GM19238 (cell line): ENCODE data around the gene PTPN14.

Experiments used
- DNase-seq: peaks from one replicate; pipeline ENCODE4 v3.0.0; 2011; ENCODE audit warnings: low spot score; ENCODE audit not compliant: insufficient read length

PTPN14 gene

DNA sequence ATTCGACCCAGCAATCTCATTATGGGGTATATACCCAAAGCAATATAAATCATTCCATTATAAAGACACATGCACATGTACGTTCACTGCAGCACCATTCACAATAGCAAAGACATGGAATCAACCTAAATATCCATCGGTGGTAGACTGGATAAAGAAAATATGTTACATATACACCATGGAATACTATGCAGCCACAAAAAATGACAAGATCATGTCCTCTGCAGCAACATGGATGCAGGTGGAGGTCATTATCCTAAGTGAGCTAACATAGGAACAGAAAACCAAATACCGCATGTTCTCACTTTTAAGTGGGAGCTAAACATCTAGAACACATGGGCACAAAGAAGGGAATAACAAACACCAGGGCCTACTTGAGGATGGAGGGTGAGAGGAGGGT, 115.5 kb downstream of the PTPN14 start:
- DNase-seq = no peak

DNA sequence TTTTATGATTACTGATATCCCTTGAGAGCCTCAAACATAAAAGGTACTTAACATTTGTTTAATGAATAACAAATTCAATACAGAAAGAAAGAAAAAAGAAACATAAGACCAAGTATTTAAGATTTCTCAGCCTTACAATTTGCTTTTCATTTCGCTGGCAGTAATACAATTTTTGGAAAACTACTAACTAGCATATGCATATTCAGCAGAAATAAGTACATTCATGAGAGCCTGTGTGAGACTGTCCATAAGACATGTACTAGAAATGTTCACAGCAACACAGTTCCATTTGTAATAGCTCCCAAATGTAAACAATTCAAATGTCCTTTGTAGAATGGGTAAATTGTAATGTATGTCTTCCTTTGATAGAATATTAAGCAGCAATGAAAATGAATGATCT, 119.2 kb downstream of the PTPN14 start:
- no peak for DNase-seq

DNA sequence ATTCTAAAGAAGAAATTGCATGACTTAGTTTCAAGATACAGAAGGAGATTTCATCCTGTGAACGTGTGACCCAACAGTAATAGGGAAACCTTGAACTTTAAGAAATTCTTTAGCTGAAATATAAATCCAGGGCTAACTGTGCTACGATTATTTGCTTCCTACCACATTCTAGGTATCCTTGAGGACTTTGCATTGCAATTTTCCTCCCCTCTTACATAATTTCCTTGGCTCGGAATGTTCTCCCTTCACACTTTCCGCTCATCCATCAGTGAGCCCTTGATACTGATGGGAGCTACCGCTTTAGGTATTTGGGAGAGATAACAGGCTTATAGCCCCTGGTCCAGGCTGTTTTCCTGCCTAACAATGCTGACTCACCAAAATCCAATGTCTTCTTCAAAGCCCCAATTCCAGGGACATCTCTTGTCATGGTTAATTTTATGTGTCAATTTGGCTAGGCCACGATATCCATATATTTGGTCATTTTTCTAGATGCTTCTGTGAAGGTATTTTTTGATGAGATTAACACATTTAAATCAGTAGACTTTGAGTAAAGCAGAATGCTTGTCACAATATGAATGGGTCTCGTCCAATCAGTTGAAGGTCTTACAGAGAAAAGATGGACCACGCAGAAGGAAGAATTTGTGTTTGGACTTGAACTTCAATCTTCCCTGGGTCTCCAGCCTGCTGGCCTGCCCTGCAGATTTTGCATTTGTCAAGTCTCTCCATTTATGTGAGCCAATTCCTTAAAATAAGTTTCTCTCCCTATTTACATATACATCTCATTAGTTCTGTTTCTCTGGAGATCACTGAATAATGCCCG, 121.2 kb downstream of the PTPN14 start:
- DNase-seq = no peak

DNA sequence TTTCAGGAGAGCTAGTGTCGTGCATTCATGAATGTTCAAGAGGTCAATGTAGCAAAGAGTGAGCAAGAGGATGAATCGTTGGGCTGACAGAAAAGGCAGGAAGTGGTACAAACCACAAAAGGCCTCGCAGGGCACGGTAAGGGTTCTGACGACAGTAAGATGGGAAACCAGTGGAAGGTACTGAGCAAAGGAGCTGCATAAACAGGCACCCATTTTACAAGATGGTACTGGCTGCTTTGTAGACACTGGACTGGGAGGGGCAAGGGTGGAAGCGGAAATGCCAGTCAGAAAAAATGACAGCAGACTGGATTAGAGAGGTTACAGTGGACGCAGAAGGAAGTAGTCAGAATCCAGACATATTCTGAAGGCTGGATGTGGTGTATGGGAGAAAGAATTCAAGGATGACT, 123.5 kb downstream of the PTPN14 start:
- DNase-seq = peak; percentile 28

DNA sequence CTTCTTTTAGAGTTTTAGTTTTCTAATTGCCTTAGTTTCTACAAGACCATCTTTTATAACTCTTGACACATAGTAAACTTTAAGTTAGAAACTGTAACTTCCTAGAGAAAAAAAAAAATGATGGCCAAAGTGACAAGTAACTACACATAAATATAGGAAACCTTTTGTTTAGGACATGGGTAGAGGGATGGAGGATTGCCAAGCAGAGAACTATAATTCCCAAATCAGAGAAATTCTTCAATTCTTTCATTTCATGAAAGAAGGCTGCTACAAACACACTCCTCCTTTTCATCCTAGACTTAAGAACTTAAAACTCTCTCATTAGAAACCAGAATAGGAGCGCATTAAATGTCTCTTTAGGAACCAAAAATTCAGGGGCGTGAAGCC, 125.0 kb downstream of the PTPN14 start:
- no peak for DNase-seq

DNA sequence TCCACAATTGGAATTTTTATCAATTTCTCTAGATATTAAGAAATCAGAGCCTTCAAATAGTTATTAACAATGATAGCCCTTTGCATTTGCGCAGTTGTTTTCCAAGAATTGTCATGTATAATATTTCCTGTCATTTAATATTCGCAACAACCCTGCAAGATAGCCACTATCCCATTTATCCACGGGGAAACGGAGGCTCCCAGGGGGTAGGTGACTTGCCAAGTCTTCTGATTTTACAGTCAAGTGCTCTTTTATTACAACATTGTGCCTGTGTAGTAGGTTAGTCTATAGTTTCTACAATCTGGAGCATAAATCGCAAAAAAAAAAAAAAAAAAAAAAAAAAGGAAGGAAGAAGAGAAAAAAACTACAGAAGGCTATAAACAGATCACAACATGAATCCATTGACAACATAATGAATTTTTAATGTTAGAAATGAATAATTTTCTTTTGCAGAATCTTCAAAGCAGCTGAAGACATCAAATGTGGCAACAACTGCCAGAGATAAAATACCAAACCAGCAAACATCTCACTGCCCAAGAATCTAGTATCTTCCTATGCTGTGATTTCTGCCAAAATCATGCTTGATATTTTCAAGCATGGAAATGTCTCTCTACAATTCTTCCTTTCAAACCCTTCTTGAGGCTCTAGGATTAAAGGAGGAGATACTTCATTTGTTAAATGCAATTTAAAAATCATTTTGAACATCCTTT, 125.5 kb downstream of the PTPN14 start:
- no peak for DNase-seq

DNA sequence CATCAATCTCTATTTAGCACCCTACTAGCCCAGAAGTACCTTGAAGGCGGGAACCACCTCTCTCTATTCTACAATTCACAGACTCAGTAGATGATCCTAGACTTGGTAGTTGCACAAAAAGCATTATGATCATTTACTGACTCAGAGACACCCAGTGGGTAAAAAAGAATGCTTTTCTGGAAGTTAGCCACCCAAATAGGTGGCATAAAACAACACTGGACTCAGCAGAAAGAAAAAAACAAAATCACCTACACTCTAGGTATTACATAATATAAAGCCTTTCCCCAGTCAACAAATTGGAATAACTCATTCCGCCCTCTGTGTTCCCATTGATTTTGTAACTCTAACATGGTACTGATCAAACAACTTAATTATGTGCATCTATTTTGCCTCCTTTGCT, 126.3 kb downstream of the PTPN14 start:
- no peak for DNase-seq

DNA sequence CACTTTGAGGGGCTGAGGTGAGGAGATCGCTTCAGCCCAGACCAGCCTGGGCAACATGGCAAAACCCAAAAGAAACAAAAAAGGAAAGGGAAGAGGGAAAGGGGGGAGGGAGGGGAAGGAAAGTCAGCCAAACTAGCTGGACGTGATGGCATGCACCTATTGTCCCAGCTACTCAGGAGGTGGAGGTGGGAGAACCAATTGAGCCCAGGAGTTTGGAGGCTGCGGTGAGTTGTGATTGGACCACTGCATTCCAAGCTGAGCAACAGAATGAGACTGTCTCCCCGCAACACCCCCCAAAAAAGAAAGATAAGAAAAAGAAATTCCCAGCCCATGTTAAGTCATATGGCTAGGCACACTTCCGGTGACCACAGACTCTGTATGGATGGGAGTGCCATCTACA, 128.4 kb downstream of the PTPN14 start:
- DNase-seq = no peak

DNA sequence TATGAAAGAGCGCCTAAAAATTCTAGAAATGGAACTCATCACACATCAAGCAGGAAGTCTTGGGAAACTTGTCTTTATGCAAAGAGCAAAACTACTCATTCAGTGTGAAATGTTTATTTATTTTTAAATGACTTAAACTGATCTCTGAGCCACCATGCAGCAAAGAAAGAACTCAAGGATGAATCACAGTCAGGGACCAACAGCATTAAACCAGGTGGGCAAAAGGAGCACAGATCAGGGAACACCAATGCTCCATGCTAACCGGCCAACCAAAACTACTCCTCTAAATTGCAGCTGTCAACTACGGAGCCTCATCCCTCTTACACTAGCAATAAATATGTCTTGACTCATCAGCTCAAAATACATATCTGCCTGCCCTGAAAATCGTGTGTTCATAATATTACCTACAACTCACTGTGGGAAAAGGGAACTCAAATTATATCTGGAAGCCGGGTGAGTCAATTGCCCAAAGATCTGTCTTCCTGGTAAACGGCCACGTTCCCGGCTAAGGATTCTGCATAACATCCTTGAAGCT, 129.2 kb downstream of the PTPN14 start:
- DNase-seq = no peak

DNA sequence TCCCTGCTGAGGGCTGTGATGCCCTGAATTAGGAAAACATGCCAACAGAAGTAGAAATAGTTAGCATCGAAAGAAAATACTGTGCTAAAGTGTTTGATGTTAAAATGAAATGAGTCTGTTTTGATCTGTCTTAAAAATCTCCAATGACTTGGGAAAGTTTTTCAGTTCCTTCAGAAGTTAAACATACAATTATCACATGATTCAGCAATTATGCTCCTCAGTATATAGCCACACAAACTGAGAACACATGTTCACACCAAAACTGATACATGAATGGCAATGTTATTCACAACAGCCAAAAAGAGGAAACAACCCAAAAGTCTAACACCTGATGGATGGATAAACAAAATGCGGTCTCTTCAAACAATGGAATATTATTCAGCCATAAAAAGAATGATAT, 130.6 kb downstream of the PTPN14 start:
- no peak for DNase-seq

DNA sequence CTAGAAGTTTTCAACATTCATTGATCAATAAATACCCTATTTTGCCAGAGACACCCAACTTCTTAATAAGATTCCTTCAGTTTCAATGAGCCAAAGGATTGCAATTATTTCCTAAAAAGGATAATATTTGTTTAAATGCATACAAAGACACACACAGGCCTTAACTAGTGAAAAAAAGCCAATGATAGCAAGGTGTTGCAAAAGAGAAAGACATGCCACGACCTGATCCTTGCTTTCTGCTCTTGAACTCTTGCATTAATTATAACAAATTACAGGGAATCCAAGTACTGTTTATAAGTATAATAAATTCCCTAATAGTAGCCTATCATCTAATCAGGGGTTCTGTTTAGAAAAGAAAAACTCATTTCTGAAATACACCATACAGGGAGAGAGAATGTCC, 131.1 kb downstream of the PTPN14 start:
- DNase-seq = no peak

DNA sequence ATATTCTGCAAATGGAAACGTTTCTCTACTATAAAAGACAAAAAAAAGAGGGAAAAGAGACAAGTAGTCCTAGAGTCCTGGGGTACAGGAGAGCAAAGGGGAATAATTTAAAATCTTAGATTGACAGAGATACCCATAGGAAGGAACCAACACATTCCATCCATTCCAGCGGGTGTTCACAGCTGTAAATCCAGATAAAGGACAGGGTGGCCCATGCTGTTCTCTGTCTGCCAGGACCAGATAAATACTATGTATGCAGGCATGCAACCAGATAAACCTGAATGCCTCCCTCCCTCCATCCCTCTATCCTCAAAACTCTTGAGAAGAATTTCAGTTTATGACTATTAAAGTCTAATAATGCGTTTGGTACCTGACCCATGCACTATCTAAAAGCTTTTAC, 131.8 kb downstream of the PTPN14 start:
- no peak for DNase-seq

DNA sequence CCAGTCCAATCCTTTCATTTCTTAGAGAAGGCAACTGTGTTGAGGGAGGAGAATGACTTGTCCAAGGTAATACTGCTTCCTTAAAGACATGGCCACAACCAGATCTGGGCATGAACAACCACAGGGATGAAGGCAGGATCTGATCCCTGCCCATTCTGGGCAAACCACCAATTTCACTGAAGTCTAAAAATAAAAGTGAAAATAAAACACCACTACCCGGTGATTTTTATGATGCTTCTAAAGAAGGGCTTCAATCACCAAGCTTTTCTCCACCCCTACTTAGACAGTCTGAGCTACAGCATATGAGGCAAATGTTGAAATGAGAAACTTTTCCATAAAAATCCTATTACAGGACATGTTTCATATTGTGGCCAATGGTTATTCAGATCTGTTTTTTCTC, 133.0 kb downstream of the PTPN14 start:
- DNase-seq = no peak

DNA sequence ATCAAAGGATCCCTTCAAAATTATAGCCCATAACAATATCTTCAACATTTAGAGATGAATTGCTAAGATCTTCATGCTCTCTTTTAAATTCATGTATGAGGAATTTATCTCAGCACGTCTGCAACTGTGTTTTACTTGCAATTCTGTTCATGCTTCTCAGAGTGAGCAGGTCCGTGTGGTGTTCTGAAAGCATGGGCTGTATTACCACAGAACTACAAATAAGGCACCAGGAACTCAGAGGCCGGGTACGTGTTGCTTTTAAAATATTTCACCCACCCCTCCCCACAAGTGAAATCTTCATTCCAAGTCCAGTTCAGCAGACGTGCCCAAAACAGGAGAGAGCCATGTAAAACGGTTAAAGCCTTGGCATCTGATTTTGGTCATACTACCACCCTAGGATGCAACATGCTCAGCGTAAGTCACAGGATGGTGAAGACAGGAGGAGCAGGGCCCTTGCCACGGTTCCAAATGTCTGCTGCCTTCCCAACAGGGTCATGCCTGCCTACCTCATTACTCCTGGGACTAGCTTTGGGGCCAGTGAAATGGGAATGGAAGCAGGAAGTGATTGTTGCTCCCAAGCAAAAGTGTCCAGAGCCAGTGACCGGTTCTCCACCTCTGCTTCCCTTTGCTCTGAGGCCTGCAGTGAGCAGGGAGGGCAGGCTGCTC, 133.7 kb downstream of the PTPN14 start:
- DNase-seq = no peak

DNA sequence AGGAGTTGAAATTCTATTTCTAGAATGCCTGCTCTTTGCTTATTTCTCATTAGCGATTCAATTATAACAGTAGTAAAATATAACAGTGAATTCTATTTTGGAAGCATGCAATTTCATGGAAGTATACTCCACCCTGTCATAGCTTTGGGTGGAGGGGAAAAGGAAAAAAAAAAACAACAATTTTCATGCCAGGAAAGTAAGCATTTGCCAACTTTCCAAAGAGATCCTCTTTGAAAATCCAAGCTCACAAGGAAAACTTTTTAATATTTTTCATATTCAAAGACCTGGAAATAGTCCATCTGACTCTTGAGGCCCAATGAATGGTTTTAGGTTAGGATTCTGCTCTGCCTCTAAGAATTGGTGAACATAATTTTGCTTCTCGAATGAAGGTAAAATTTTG, 134.5 kb downstream of the PTPN14 start:
- DNase-seq = no peak

DNA sequence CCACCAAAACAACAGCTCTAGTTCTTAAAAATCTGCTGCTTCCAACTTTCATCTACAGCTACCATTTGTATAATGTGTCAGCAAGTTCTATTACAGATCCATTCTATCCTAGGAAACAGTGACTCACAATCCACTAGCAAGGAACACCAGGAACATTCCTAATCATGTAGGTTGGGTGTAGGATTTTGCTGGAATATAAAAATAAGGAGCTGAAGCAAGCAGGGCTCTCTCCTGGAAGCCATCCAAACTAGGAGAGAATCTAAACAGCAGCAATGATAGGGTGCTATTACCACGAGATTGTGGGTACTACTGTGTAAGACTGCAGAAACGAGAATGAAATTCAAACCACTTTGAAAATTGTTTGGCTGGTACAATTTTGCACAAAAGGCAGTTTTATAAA, 135.0 kb downstream of the PTPN14 start:
- no peak for DNase-seq

DNA sequence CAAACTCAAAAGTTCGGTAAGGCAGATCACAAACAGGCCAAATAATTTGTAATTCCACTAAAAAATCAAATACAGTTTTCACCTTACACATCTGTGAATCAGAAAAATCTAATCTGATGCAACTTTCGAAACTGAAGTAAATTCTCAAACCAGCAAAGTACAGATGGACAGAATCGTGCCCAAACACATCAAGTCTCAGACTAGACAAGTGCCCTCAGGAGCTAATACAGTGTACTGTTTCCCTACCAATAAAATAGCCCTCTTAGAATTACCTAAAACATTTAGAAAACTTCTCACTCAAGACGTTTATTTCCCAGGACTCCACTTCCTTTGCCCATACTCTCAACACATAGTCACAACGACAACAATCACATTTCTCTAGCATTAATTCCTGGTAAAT, 136.3 kb downstream of the PTPN14 start:
- DNase-seq = no peak

DNA sequence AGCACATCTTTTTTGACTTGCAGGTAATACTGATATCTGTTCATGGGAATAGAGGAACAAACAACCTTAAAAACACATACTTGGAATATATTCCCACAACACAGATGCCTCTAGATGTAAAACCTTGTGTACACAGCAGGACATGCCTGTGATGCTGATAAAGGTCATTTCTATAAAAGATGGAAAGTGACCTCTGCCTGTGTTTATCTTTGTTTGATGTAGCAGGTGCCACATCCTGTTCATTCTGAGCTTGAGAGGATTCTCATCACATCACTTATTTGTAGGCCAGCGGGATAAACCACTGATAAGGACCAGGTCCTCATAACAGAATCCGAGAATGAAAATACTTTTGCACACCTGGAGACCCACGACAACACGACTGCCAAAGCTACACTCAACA, 136.7 kb downstream of the PTPN14 start:
- DNase-seq = no peak

DNA sequence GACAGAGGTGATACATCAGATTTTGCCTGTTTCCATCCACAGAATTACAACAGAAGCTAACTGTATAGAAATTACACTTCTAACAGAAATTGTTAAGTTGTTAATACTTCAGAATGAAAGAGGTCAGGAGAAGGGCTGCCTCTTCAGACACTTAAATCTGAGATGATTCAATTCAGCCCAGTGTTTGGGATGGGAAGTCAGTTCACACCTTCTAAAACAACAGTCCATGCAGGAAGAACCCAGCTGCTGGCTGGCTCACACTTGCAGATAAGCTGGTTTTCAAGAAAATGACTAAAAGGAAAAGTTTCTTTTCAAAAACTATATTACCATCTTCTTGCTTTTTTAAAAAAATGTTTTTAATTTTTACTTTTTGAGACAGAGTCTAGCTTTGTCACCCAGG, 138.1 kb downstream of the PTPN14 start:
- DNase-seq = no peak

DNA sequence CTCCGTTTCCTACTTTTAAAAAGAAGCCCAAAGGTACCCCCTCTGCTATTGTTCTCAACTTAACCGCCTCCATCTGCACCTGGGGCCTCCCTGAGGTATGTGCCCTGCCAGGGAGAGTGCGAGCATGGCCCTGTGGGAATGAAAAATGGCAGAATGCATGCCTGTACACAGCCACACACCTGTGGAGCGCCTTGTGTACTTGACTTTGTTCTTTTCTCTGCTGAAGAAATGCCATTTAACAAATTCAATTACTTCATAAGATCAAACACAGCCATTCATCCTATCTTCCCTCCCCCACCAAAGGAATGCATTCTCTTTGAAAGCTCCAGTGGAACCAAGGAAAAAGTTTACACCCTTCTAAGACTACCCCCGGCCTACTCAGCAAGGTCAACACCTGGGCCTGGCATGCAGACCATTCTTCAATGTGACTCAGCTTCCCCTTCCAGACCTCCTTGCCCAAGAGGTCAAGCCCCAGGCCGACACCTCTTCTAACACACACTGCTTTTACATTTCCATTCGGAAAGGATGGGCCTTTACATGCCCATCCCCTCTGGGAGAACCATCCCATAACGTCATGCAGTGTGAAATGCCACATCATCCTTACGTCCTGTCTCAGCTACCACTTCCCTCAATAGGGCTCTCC, 146.7 kb downstream of the PTPN14 start:
- DNase-seq = no peak

DNA sequence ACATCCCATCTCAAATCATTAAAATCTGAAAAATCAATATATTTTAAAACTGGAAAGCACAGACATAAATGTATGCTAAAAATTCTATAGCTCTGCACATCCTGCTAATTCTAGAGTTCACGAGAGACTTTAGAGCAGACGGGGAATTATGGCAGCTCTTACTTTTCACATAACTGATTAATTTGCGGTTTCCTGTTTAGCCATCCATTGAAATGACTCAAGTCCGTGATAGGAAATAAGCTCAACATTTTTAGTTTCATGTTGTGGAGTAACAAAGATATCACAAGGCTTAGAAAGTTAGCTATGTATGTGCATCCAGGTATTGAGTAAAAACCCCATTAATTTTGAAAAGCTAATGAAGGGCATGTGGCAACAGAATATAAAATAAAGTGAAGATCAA, 147.2 kb downstream of the PTPN14 start:
- DNase-seq = no peak

DNA sequence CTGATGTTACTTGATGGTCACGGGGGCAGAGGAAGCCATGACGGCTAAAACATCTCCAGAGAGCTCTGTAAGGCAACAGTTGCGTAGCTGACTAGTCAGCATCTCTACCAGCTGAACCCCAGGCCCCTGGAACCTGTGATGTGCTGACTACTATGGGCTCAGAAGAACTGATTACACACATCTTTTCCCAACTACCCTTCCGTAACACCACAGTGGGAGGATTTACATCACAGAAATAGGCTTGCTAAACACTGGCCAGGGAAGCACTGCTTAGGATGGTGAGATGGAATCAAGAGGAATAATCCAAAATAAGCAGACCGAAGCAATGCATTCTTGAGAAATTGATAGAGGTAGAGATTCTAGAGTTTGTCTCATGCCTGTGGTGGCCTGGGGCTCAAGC, 148.0 kb downstream of the PTPN14 start:
- no peak for DNase-seq
